CD4-positive, CD25-positive, alpha-beta regulatory T cell (primary cell): ENCODE measurements around the gene CNGA1. TPM values are rescaled to one million over a fixed set of nuclear protein-coding genes. Genes with fewer than 3 reads are reported as not detected.

Experiments used
- ATAC-seq, 2 donors: fragments of 150-1000 bp; cut with Tn5 transposase; one replicate each; pipeline ENCODE4 v1.10.0; 2021; ENCODE audit warnings: low read depth in 2 of 2, moderate number of reproducible peaks in 2 of 2, moderate library complexity in 1 of 2
- DNase-seq, 3 donors: peaks; one replicate each; pipeline versions ENCODE4 v3.0.0 to v3.0.0-alpha.2; 2012 to 2022; ENCODE audit warnings: mixed read lengths in 1 of 3
- H3K27ac ChIP-seq: one replicate; pipeline ENCODE4 v1.7.0; 2013; ENCODE audit warnings: mild to moderate bottlenecking, low read length; ENCODE audit not compliant: insufficient read depth, poor library complexity, severe bottlenecking
- H3K27me3 ChIP-seq: one replicate; pipeline ENCODE4 v1.7.0; 2013; ENCODE audit warnings: low read length; ENCODE audit not compliant: control insufficient read depth, insufficient read depth
- H3K36me3 ChIP-seq: one replicate; pipeline ENCODE4 v1.7.0; 2013; ENCODE audit warnings: mild to moderate bottlenecking, low read length, moderate library complexity; ENCODE audit not compliant: control insufficient read depth, insufficient read depth
- H3K4me1 ChIP-seq: 2 replicates; pipeline ENCODE4 v1.7.0; 2013; ENCODE audit warnings: mild to moderate bottlenecking, low read length; ENCODE audit not compliant: insufficient read depth, control insufficient read depth, poor library complexity, severe bottlenecking
- H3K4me3 ChIP-seq: one replicate; pipeline ENCODE4 v1.7.0; 2013; ENCODE audit warnings: low read depth, mild to moderate bottlenecking, low read length, moderate library complexity
- H3K9me3 ChIP-seq, 2 experiments: 1 replicate in 1 of 2; 2 replicates in 1 of 2; pipeline ENCODE4 v1.7.0; 2013; ENCODE audit warnings: low read length in 2 of 2, mild to moderate bottlenecking in 1 of 2, moderate library complexity in 1 of 2; ENCODE audit not compliant: control insufficient read depth in 2 of 2
- H3K27ac Mint-ChIP-seq, 3 donors: one replicate each; pipeline ENCODE4 v1.8.0; 2020 to 2022; ENCODE audit warnings: mild to moderate bottlenecking in 3 of 3, mixed read lengths in 3 of 3, moderate library complexity in 2 of 3
- H3K27me3 Mint-ChIP-seq: one replicate; pipeline ENCODE4 v1.8.0; 2022; ENCODE audit warnings: mild to moderate bottlenecking, mixed read lengths
- H3K36me3 Mint-ChIP-seq: one replicate; pipeline ENCODE4 v1.8.0; 2020; ENCODE audit warnings: mixed read lengths
- H3K4me1 Mint-ChIP-seq, 4 donors: one replicate each; pipeline ENCODE4 v1.8.0; 2020 to 2022; ENCODE audit warnings: mixed read lengths in 4 of 4, mild to moderate bottlenecking in 1 of 4
- H3K4me3 Mint-ChIP-seq, 4 donors: one replicate each; pipeline ENCODE4 v1.8.0; 2020 to 2022; ENCODE audit warnings: mild to moderate bottlenecking in 4 of 4, mixed read lengths in 4 of 4, moderate library complexity in 3 of 4
- H3K9me3 Mint-ChIP-seq, 7 donors: one replicate each; pipeline ENCODE4 v1.8.0; 2020 to 2022; ENCODE audit warnings: mixed read lengths in 7 of 7, mild to moderate bottlenecking in 3 of 7, moderate library complexity in 2 of 7
- polyA plus RNA-seq, 4 donors: library from polyadenylated mRNA; unstranded; fragments of 300-500 nt; fragmentation: Illumina TruSeq; gene quantifications; one replicate each; pipeline ENCODE4 v1.2.3, GENCODE V29; 2021
- total RNA-seq: library from RNA; stranded (reverse); gene quantifications from one replicate; pipeline ENCODE4 v1.2.3, GENCODE V29; 2022

CNGA1 gene
- total and polyA plus RNA-seq, 5 donors from 2014 or later: 0.06 TPM; not detected in 4

DNA sequence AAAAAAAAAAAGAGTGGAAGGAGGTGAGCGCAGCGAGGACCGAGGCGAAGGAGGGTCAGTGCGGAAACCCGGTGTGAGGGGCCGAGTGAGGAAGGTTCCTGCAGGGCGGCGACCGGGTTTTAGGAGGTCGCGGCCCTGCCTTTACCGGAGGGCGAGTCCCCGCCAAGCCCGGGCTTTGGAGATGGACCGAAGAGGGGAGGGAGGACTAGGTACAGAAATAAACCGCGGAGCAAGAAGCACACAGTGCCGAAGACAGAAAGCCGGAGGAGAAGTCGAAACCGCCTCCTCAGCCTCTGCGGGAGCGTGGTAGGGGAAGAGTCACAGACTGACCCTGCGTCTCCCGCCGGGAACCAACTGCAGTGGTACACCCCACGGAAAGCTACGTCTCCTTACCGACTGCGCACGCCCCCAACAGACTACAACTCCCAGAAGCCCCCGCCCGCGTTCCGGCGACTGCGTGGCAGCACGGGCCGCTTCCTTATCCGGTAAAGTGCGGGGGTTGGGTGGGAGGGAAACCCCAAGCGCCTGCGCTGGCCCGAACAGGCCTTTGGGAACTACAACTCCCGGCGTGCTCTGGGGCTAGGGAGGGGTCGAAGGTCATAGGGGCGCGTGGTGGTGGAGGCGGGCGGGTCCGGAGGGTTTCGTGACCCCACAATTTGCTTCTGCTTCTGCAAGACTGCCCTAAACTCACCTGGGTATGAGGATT lies 102.1 kb downstream of the CNGA1 start, which contains the start of gene NFXL1:
Gene NFXL1 (minus strand): TSS at position 364 of the 706 bp plus-strand sequence. CDS start 380 bp downstream, outside the sequence.
- H3K27ac Mint-ChIP-seq: peak within 1 kb of the TSS; percentile 88 to 99 (median 99)
- peak; percentile 96 to 98 for ATAC-seq
- H3K9me3 Mint-ChIP-seq: peaks cover 0 to 7% (median 0%) of the 10 kb centered on the region in 7 donors
- Histone ChIP-seq H3K4me3 (peak within 1 kb of the TSS; percentile 95), H3K4me1 (peaks cover 21% of the 10 kb centered on the region), H3K27me3 (no peaks in the 10 kb centered on the region), H3K36me3 (peaks cover 8% of the 10 kb centered on the region), H3K9me3 (no peaks in the 10 kb centered on the region), H3K27ac (peak within 1 kb of the TSS; percentile 68)
- peak; percentile 94 to 98 (median 94) for DNase-seq
- H3K36me3 Mint-ChIP-seq: peaks cover 8% of the 10 kb centered on the region
- H3K27me3 Mint-ChIP-seq: no peaks in the 10 kb centered on the region
- H3K4me3 Mint-ChIP-seq: peak within 1 kb of the TSS; percentile 96 to 99 (median 97)
- H3K4me1 Mint-ChIP-seq: peaks cover 23 to 38% (median 32%) of the 10 kb centered on the region in 4 donors

DNA sequence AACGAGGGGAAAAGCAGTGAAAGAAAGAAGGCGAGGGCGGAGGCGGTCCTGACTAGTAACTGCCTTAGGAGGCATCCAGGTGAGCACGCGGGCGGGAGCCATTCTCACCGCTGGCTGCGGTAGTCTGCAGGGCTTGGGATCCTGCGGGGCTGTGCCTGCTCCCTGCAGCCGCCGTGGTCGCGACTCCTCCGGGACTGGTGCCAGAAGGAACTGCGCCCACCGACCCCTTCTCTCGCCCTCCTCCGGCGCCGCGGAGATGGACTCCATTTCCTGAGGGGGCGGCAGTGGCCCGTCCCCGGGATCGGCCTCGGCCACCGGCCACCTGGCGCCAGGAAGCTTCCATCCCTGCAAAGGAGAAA lies 102.6 kb downstream of the CNGA1 start:
- Mint-ChIP-seq H3K27ac (peak overlapping the region; percentile 88 to 99 (median 99)), H3K27me3 (no peaks in the 10 kb centered on the region), H3K9me3 (peaks cover 0 to 5% (median 0%) of the 10 kb centered on the region in 7 donors), H3K4me1 (peaks cover 23 to 44% (median 34%) of the 10 kb centered on the region in 4 donors), H3K4me3 (peak overlapping the region; percentile 96 to 99 (median 97)), H3K36me3 (peaks cover 14% of the 10 kb centered on the region)
- DNase-seq (peak; percentile 14 to 42 (median 17)), ATAC-seq (no peak)
- H3K4me3 ChIP-seq: peak overlapping the region; percentile 95
- peak overlapping the region; percentile 68 for H3K27ac ChIP-seq
- H3K36me3 ChIP-seq: peaks cover 12% of the 10 kb centered on the region
- H3K4me1 ChIP-seq: peaks cover 21% of the 10 kb centered on the region
- no peaks in the 10 kb centered on the region for H3K9me3 ChIP-seq
- no peaks in the 10 kb centered on the region for H3K27me3 ChIP-seq

DNA sequence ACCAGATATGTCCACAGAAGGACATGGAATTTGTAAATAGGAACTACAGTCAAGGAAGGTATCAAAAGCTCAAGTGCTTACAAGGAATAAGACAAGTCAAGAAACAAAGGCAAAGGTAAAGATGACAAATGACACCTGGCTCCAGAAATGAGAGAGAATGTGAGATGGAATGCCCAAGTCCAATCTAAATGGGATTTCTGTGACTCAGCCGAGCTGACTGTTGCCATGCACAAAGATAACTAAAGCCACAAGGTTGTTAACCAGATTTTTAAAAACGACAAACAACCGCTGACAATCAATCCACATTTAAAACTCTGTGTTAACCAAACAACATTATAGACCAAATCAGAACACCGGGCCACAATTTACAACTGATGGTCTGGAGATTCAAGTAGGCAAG lies 103.2 kb downstream of the CNGA1 start:
- peak overlapping the region; percentile 95 for H3K4me3 ChIP-seq

DNA sequence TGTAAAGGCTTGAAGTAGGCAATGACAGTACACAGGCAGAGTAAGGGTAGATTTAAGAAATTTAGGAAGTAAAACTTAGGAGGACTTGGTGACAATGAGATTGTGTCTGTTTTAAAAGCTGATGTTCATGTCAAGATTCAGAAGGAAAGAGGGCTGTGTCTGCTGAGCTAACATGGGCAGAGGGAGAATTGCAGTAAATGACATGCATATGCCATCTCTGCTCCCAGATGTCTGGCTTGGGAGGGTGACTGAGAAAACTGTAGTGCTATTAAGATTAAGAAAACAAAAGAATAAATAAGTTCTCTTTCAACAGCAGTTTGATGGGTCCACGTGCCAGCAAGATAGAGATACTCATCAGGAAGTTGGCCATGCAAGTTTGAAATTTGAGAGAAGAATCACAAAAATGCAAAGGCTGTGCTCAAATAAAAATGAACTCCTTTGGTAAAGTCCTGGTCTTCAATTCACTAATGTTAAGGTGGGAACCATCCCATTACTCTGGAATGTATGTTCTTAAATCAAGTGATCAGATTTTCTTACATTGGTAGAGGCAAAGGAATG lies 109.3 kb downstream of the CNGA1 start:
- Mint-ChIP-seq H3K9me3 (no peaks in the 10 kb centered on the region), H3K36me3 (peaks cover 38% of the 10 kb centered on the region), H3K27me3 (no peaks in the 10 kb centered on the region), H3K27ac (no peak overlapping the region), H3K4me1 (peaks cover 21 to 40% (median 29%) of the 10 kb centered on the region in 4 donors), H3K4me3 (no peak overlapping the region)
- no peaks in the 10 kb centered on the region for H3K9me3 ChIP-seq
- H3K36me3 ChIP-seq: peaks cover 52% of the 10 kb centered on the region
- H3K27me3 ChIP-seq: no peaks in the 10 kb centered on the region
- no peak overlapping the region for H3K27ac ChIP-seq
- DNase-seq (no peak), ATAC-seq (no peak)
- H3K4me1 ChIP-seq: peaks cover 2% of the 10 kb centered on the region
- H3K4me3 ChIP-seq: no peak overlapping the region

More for the DNA sequence above, 103.2 kb downstream of the CNGA1 start:
- ATAC-seq: no peak
- Histone ChIP-seq H3K4me1 (peaks cover 21% of the 10 kb centered on the region), H3K36me3 (peaks cover 13% of the 10 kb centered on the region), H3K27me3 (no peaks in the 10 kb centered on the region), H3K27ac (no peak overlapping the region), H3K9me3 (no peaks in the 10 kb centered on the region)
- peak overlapping the region; percentile 96 to 99 (median 97) for H3K4me3 Mint-ChIP-seq
- H3K27ac Mint-ChIP-seq: peak overlapping the region; percentile 88 to 99 (median 99)
- H3K4me1 Mint-ChIP-seq: peaks cover 23 to 46% (median 34%) of the 10 kb centered on the region in 4 donors
- no peak for DNase-seq
- peaks cover 0 to 1% (median 0%) of the 10 kb centered on the region in 7 donors for H3K9me3 Mint-ChIP-seq
- H3K27me3 Mint-ChIP-seq: no peaks in the 10 kb centered on the region
- H3K36me3 Mint-ChIP-seq: peaks cover 18% of the 10 kb centered on the region

DNA sequence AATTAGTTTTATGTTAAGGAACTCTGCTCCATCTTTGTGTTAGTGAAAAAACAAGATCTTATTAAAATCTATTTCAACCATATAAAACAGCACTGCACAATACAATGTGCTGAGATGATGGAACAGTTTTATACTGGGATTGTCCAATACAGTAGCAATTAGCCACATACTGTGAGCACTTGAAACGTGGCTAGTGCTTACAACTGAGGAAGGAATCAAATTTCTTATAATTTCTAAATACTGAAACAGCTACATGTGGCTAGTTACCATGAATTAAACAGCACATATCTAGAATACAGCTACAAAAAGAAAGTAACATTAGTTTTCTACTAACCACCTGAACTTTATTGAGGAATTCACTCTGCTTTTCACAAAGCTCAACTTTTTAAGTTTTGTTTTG lies 116.8 kb downstream of the CNGA1 start:
- no peaks in the 10 kb centered on the region for H3K9me3 ChIP-seq
- Mint-ChIP-seq H3K36me3 (peaks cover 33% of the 10 kb centered on the region), H3K27me3 (no peaks in the 10 kb centered on the region), H3K4me1 (peaks cover 0 to 8% (median 1%) of the 10 kb centered on the region in 4 donors), H3K27ac (no peak overlapping the region), H3K4me3 (no peak overlapping the region), H3K9me3 (no peaks in the 10 kb centered on the region)
- DNase-seq (no peak), ATAC-seq (no peak)
- no peaks in the 10 kb centered on the region for H3K27me3 ChIP-seq
- no peak overlapping the region for H3K27ac ChIP-seq
- peaks cover 61% of the 10 kb centered on the region for H3K36me3 ChIP-seq
- H3K4me1 ChIP-seq: no peaks in the 10 kb centered on the region
- no peak overlapping the region for H3K4me3 ChIP-seq

DNA sequence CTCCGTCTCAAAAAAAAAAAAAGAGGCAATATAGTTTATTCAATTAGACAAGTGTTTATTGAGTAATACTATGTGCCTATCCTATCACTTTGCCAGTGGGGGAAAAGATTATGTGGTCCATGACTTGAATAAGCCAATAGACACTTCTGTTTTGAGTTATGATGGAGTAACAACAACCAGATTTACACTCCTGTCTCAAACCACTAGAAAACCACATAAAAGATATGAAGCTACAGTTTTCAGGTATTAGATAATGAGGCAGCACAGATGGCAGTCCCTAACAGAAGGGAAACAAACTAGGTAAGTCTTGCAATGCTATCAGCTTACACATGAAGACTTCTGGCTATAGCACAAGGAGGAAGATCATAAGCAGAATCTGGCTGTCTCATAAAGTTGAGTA lies 124.6 kb downstream of the CNGA1 start:
- peak overlapping the region in 1 of 4 donors; percentile 5 for H3K4me3 Mint-ChIP-seq
- H3K36me3 Mint-ChIP-seq: peaks cover 48% of the 10 kb centered on the region

More for the DNA sequence above, 124.6 kb downstream of the CNGA1 start:
- ATAC-seq (peak in 1 of 2 donors; percentile 37), DNase-seq (peak in 2 of 3 donors; percentile 14 to 44)
- Histone ChIP-seq H3K36me3 (peaks cover 60% of the 10 kb centered on the region), H3K9me3 (no peaks in the 10 kb centered on the region), H3K4me3 (peak overlapping the region; percentile 30), H3K4me1 (peaks cover 5% of the 10 kb centered on the region), H3K27me3 (no peaks in the 10 kb centered on the region), H3K27ac (no peak overlapping the region)
- H3K4me1 Mint-ChIP-seq: peaks cover 14 to 19% (median 17%) of the 10 kb centered on the region in 4 donors
- no peaks in the 10 kb centered on the region for H3K27me3 Mint-ChIP-seq
- no peaks in the 10 kb centered on the region for H3K9me3 Mint-ChIP-seq
- peak overlapping the region; percentile 13 to 52 (median 24) for H3K27ac Mint-ChIP-seq
